B cell (primary cell): ENCODE results near the gene EGFL7.

ENCODE experiments used
- CTCF ChIP-seq: fragments of 200-600 bp; IDR thresholded peaks from one replicate; pipeline ENCODE4 v1.8.0; 2022; ENCODE audit warnings: antibody characterized with exemption, mild to moderate bottlenecking
- EZH2 ChIP-seq: IDR thresholded peaks from 2 replicates; pipeline ENCODE4 v1.6.1; 2012; ENCODE audit warnings: borderline replicate concordance, low read depth, mild to moderate bottlenecking, moderate library complexity, low read length; ENCODE audit not compliant: insufficient read depth, poor library complexity, severe bottlenecking

- TF ChIP-seq CTCF (no peak), EZH2 (no peak)
These were observed 21.0 kb downstream of the EGFL7 start for GRCh38 chr9:136683755-136684154.
